NCI-H2081 (cell line): ENCODE results near the gene METTL5.
"Not testable (repeated sequence)": the region's sequence is repeated elsewhere in the genome, so short reads cannot be mapped to it uniquely, and the experiment has no call there.

Experiments used
- DNase-seq, 2 experiments: peaks; one replicate each; lab custom pipeline; 2025; lab: John Stamatoyannopoulos, UW

METTL5 gene

GRCh38 chr2:169828141-169828811 lies 3.6 kb upstream of the METTL5 start:
- DNase-seq, result peak in 1 of 2 experiments; percentile 33

GRCh38 chr2:169827272-169828140 lies 2.8 kb upstream of the METTL5 start, which contains the start of gene UBR3:
Gene UBR3 (plus strand): TSS chr2:169827454. CDS start chr2:169827508, 54 bp downstream.
- peak; percentile 87 to 90 for DNase-seq

GRCh38 chr2:169823996-169824372 lies 721 bp downstream of the METTL5 start:
- DNase-seq, result no peak

- no peak for DNase-seq
These were observed 1.8 kb downstream of the METTL5 start for GRCh38 chr2:169822785-169823392.

- no peak for DNase-seq
These were observed 2.7 kb downstream of the METTL5 start for GRCh38 chr2:169822036-169822435.

GRCh38 chr2:169820101-169820500 lies 4.6 kb downstream of the METTL5 start:
- not testable (repeated sequence) for DNase-seq

GRCh38 chr2:169819106-169819505 lies 5.6 kb downstream of the METTL5 start:
- DNase-seq, result no peak

GRCh38 chr2:169818241-169818640 lies 6.5 kb downstream of the METTL5 start:
- DNase-seq, result no peak

- not testable (repeated sequence) for DNase-seq
These were observed 7.3 kb downstream of the METTL5 start for GRCh38 chr2:169817369-169817768.

- not testable (repeated sequence) for DNase-seq
These were observed 7.7 kb downstream of the METTL5 start for GRCh38 chr2:169816961-169817360.

- DNase-seq, result no peak
These were observed 8.9 kb downstream of the METTL5 start for GRCh38 chr2:169815849-169816248.

- no peak for DNase-seq
These were observed 16.5 kb downstream of the METTL5 start for GRCh38 chr2:169808221-169808620.

- DNase-seq, result no peak
These were observed 18.1 kb downstream of the METTL5 start for GRCh38 chr2:169806586-169806985.

GRCh38 chr2:169803480-169803879 lies 21.2 kb downstream of the METTL5 start:
- no peak for DNase-seq

GRCh38 chr2:169798718-169799592 lies 25.8 kb downstream of the METTL5 start, which contains the start of gene SSB:
Gene SSB (plus strand): TSS chr2:169798871. CDS start chr2:169800961, 2,090 bp downstream.
- DNase-seq, result peak; percentile 94

- DNase-seq, result no peak
These were observed 26.3 kb downstream of the METTL5 start for GRCh38 chr2:169798397-169798717.

GRCh38 chr2:169797601-169798000 lies 27.1 kb downstream of the METTL5 start:
- no peak for DNase-seq

GRCh38 chr2:169796441-169796840 lies 28.3 kb downstream of the METTL5 start:
- no peak for DNase-seq

GRCh38 chr2:169795181-169795580 lies 29.5 kb downstream of the METTL5 start:
- no peak for DNase-seq

- DNase-seq, result no peak
These were observed 34.1 kb downstream of the METTL5 start for GRCh38 chr2:169790581-169790980.

GRCh38 chr2:169782513-169782912 lies 42.2 kb downstream of the METTL5 start:
- no peak for DNase-seq
